ENCODE results near the gene STAT1. TPM values are rescaled to one million over a fixed set of nuclear protein-coding genes. Genes with fewer than 3 reads are reported as not detected.
A peak's percentile ranks its signal among the peaks of the same experiment; 100 is the strongest.

STAT1 gene
- total RNA-seq, 2 experiments from 2014 or later: 293 to 311 TPM

- peaks cover 34% of the 10 kb centered on the region for H3K36me3 Mint-ChIP-seq (ENCODE audit: low read depth)
- TF ChIP-seq, protein P1, sequence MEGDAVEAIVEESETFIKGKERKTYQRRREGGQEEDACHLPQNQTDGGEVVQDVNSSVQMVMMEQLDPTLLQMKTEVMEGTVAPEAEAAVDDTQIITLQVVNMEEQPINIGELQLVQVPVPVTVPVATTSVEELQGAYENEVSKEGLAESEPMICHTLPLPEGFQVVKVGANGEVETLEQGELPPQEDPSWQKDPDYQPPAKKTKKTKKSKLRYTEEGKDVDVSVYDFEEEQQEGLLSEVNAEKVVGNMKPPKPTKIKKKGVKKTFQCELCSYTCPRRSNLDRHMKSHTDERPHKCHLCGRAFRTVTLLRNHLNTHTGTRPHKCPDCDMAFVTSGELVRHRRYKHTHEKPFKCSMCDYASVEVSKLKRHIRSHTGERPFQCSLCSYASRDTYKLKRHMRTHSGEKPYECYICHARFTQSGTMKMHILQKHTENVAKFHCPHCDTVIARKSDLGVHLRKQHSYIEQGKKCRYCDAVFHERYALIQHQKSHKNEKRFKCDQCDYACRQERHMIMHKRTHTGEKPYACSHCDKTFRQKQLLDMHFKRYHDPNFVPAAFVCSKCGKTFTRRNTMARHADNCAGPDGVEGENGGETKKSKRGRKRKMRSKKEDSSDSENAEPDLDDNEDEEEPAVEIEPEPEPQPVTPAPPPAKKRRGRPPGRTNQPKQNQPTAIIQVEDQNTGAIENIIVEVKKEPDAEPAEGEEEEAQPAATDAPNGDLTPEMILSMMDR (IDR thresholded peaks at IDR 0.05): no peak
- H3K27ac Mint-ChIP-seq: no peak overlapping the region
- H3K4me1 Mint-ChIP-seq (ENCODE audit: low read depth): peaks cover 17% of the 10 kb centered on the region
- ATAC-seq: no peak
- intact Hi-C loops (cut with micrococcal nuclease): no loop called here
- H3K9me3 Mint-ChIP-seq: peaks cover 2% of the 10 kb centered on the region
- POLR2A ChIA-PET: interaction anchor here (0.7 to 1.0 kb wide), 2 partner anchors 9 to 150 kb away, joined by 3 read pairs; no protein-coding TSS in a partner anchor
- no peaks in the 10 kb centered on the region for H3K27me3 Mint-ChIP-seq
- DNase-seq: no peak
- H3K4me3 Mint-ChIP-seq: no peak overlapping the region
- CTCF ChIA-PET: interaction anchor here (0.7 to 16.6 kb wide), 2 partner anchors 106 to 118 kb away, joined by 4 to 643 read pairs; no protein-coding TSS in a partner anchor
These were observed 29.5 kb upstream of the STAT1 start for GRCh38 chr2:191043438-191043837.

GRCh38 chr2:191041418-191042161, 27.6 kb upstream of the STAT1 start:
- Mint-ChIP-seq H3K27ac (no peak overlapping the region), H3K36me3 (ENCODE audit: low read depth) (peaks cover 45% of the 10 kb centered on the region)
- CTCF ChIA-PET: interaction anchor here (0.9 to 5.3 kb wide), 5 partner anchors 10 to 191 kb away, joined by 3 to 42 read pairs (median 9); no protein-coding TSS in a partner anchor

DNA sequence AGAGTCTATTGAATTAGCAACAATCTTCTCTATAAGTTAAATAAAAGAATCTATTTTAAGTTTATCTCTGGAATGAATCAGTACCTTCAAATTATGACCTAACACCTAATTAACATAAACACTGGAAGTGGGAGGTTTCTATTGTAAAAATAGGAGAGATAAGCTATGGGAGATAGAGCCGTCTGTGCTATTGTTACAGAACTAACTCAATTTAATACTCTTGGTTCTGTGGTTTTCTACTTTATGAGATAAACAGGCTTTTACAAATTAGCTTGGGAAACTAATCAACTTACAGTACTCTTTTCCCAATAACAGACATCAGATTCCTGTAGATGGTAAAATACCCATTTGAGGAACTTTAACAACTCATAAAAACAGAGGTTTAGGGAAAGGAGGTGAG, 25.6 kb upstream of the STAT1 start:
- Mint-ChIP-seq H3K36me3 (ENCODE audit: low read depth) (peaks cover 44% of the 10 kb centered on the region), H3K4me1 (ENCODE audit: low read depth) (peaks cover 29% of the 10 kb centered on the region), H3K27ac (no peak overlapping the region), H3K27me3 (no peaks in the 10 kb centered on the region), H3K9me3 (peaks cover 2% of the 10 kb centered on the region), H3K4me3 (no peak overlapping the region)
- intact Hi-C loops (cut with micrococcal nuclease): no loop called here
- ChIA-PET CTCF (interaction anchor here (0.5 to 5.3 kb wide), 3 partner anchors 12 to 489 kb away, joined by 3 to 42 read pairs (median 23); no protein-coding TSS in a partner anchor), POLR2A (interaction anchor here (0.8 to 2.8 kb wide), 3 partner anchors 16 to 112 kb away, joined by 3 to 11 read pairs (median 5); partner anchors contain the start of gene STAT4)
- TF ChIP-seq, protein P1 (IDR thresholded peaks at IDR 0.05): no peak
- ATAC-seq (no peak), DNase-seq (no peak)

More at GRCh38 chr2:191041418-191042161, 27.6 kb upstream of the STAT1 start:
- Mint-ChIP-seq H3K9me3 (peaks cover 2% of the 10 kb centered on the region), H3K4me1 (ENCODE audit: low read depth) (peaks cover 29% of the 10 kb centered on the region), H3K4me3 (no peak overlapping the region), H3K27me3 (no peaks in the 10 kb centered on the region)
- intact Hi-C loops (cut with micrococcal nuclease): no loop called here
- DNase-seq (no peak), ATAC-seq (peak; percentile 58)
- POLR2A ChIA-PET: interaction anchor here (1.4 to 2.2 kb wide), 2 partner anchors 9 to 21 kb away, joined by 6 to 7 read pairs; no protein-coding TSS in a partner anchor
- TF ChIP-seq, protein P1 (IDR thresholded peaks at IDR 0.05): no peak

GRCh38 chr2:191038741-191039140, 24.8 kb upstream of the STAT1 start:
- ChIA-PET POLR2A (interaction anchor here (1.0 to 2.8 kb wide), 6 partner anchors 15 to 112 kb away, joined by 3 to 11 read pairs (median 6); partner anchors contain the start of gene STAT4), CTCF (interaction anchor here (1.1 to 5.3 kb wide), 3 partner anchors 12 to 117 kb away, joined by 3 to 42 read pairs (median 35); no protein-coding TSS in a partner anchor)
- TF ChIP-seq, protein P1 (IDR thresholded peaks at IDR 0.05): no peak
- H3K9me3 Mint-ChIP-seq: no peaks in the 10 kb centered on the region
- ATAC-seq: peak; percentile 31
- DNase-seq: no peak
- no peak overlapping the region for H3K4me3 Mint-ChIP-seq
- no peaks in the 10 kb centered on the region for H3K27me3 Mint-ChIP-seq
- intact Hi-C loops (cut with micrococcal nuclease): no loop called here
- H3K4me1 Mint-ChIP-seq (ENCODE audit: low read depth): peaks cover 29% of the 10 kb centered on the region
- peak overlapping the region; percentile 76 for H3K27ac Mint-ChIP-seq
- H3K36me3 Mint-ChIP-seq (ENCODE audit: low read depth): peaks cover 38% of the 10 kb centered on the region

Data from activated CD8-positive, alpha-beta T cell treated with anti-CD3 and anti-CD28 coated beads for 36 hours (primary cell).